K562 (cell line): ENCODE measurements around the gene MARCHF11. TPM values are rescaled to one million over a fixed set of nuclear protein-coding genes. Genes with fewer than 3 reads are reported as not detected.

ENCODE experiments used
- SMAD1 ChIP-seq: fragments of 150-350 bp; IDR thresholded peaks from 2 replicates; pipeline ENCODE4 v1.6.1; 2014; ENCODE audit warnings: low read length, low read depth; ENCODE audit not compliant: partially characterized antibody
- TCF3 ChIP-seq: sonication (generic); formaldehyde crosslinking; IDR thresholded peaks from 2 replicates; pipeline ENCODE4 v1.4.0; 2020; ENCODE audit warnings: mild to moderate bottlenecking, missing genetic modification reagents
- polyA plus RNA-seq, 8 experiments: library from polyadenylated mRNA; depleted of rRNA in 4 of 8; stranded (reverse) in 5 of 8; unstranded in 3 of 8; fragments of >200 nt; fragmentation: Nextera tagmentation in 2 of 8; fragmentation: Illumina TruSeq in 1 of 8; extraction: Ambion mirVana in 2 of 8; extraction: Trizol in 1 of 8; gene quantifications; 2 replicates each; pipeline versions ENCODE4 v1.2.1 to v1.2.3, GENCODE V29; 2011 to 2014; ENCODE audit warnings: inconsistent platforms in 1 of 8, missing spikeins in 1 of 8
- total RNA-seq, 7 experiments: library from RNA; depleted of rRNA in 6 of 7; stranded (reverse); fragments of >200 nt in 6 of 7; fragmentation: Illumina TruSeq in 2 of 7; extraction: Trizol in 2 of 7; gene quantifications; 2 replicates each; pipeline versions ENCODE4 v1.2.1 to v1.2.3, GENCODE V29; 2011 to 2021; ENCODE audit warnings: low replicate concordance in 1 of 7
- TF ChIP-seq, protein P1 (sequence below): fragments of 450-650 bp; IDR thresholded peaks from 2 replicates; pipeline ENCODE4 v1.6.1; 2016; ENCODE audit warnings: mild to moderate bottlenecking, moderate library complexity
- TF ChIP-seq, protein P2 (sequence below): sonication (generic); formaldehyde crosslinking; IDR thresholded peaks from 2 replicates; pipeline ENCODE4 v1.8.1; 2023; ENCODE audit warnings: missing genetic modification reagents, mild to moderate bottlenecking, borderline replicate concordance

The MARCHF11 gene
- total and polyA plus RNA-seq, 9 of the 15 experiments (the other 6 are each of a cell fraction or from before 2014, with no cell fraction given) = not detected

DNA sequence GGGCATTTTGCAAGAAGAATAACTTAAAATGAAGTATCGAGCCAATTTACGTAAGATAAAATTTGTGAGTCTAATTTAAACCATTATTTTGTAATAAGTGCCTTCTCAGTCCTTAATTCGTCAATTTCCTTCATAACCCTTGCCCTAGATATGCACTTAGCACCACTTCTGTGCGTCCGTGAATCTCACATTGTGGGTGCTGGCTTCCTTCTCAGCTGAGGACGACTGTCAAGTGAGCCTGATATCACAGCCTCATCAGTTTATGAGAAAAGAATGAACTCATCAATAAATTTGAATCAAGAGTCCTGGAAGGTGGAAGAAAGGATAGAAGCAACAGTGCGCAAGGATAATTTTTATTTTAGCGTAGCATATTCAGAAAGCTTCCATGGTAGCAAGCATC lies 64.5 kb downstream of the MARCHF11 start (continued):
- TF ChIP-seq, protein P1, sequence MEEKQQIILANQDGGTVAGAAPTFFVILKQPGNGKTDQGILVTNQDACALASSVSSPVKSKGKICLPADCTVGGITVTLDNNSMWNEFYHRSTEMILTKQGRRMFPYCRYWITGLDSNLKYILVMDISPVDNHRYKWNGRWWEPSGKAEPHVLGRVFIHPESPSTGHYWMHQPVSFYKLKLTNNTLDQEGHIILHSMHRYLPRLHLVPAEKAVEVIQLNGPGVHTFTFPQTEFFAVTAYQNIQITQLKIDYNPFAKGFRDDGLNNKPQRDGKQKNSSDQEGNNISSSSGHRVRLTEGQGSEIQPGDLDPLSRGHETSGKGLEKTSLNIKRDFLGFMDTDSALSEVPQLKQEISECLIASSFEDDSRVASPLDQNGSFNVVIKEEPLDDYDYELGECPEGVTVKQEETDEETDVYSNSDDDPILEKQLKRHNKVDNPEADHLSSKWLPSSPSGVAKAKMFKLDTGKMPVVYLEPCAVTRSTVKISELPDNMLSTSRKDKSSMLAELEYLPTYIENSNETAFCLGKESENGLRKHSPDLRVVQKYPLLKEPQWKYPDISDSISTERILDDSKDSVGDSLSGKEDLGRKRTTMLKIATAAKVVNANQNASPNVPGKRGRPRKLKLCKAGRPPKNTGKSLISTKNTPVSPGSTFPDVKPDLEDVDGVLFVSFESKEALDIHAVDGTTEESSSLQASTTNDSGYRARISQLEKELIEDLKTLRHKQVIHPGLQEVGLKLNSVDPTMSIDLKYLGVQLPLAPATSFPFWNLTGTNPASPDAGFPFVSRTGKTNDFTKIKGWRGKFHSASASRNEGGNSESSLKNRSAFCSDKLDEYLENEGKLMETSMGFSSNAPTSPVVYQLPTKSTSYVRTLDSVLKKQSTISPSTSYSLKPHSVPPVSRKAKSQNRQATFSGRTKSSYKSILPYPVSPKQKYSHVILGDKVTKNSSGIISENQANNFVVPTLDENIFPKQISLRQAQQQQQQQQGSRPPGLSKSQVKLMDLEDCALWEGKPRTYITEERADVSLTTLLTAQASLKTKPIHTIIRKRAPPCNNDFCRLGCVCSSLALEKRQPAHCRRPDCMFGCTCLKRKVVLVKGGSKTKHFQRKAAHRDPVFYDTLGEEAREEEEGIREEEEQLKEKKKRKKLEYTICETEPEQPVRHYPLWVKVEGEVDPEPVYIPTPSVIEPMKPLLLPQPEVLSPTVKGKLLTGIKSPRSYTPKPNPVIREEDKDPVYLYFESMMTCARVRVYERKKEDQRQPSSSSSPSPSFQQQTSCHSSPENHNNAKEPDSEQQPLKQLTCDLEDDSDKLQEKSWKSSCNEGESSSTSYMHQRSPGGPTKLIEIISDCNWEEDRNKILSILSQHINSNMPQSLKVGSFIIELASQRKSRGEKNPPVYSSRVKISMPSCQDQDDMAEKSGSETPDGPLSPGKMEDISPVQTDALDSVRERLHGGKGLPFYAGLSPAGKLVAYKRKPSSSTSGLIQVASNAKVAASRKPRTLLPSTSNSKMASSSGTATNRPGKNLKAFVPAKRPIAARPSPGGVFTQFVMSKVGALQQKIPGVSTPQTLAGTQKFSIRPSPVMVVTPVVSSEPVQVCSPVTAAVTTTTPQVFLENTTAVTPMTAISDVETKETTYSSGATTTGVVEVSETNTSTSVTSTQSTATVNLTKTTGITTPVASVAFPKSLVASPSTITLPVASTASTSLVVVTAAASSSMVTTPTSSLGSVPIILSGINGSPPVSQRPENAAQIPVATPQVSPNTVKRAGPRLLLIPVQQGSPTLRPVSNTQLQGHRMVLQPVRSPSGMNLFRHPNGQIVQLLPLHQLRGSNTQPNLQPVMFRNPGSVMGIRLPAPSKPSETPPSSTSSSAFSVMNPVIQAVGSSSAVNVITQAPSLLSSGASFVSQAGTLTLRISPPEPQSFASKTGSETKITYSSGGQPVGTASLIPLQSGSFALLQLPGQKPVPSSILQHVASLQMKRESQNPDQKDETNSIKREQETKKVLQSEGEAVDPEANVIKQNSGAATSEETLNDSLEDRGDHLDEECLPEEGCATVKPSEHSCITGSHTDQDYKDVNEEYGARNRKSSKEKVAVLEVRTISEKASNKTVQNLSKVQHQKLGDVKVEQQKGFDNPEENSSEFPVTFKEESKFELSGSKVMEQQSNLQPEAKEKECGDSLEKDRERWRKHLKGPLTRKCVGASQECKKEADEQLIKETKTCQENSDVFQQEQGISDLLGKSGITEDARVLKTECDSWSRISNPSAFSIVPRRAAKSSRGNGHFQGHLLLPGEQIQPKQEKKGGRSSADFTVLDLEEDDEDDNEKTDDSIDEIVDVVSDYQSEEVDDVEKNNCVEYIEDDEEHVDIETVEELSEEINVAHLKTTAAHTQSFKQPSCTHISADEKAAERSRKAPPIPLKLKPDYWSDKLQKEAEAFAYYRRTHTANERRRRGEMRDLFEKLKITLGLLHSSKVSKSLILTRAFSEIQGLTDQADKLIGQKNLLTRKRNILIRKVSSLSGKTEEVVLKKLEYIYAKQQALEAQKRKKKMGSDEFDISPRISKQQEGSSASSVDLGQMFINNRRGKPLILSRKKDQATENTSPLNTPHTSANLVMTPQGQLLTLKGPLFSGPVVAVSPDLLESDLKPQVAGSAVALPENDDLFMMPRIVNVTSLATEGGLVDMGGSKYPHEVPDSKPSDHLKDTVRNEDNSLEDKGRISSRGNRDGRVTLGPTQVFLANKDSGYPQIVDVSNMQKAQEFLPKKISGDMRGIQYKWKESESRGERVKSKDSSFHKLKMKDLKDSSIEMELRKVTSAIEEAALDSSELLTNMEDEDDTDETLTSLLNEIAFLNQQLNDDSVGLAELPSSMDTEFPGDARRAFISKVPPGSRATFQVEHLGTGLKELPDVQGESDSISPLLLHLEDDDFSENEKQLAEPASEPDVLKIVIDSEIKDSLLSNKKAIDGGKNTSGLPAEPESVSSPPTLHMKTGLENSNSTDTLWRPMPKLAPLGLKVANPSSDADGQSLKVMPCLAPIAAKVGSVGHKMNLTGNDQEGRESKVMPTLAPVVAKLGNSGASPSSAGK = no peak
- TF ChIP-seq TCF3 (no peak), SMAD1 (no peak)
- TF ChIP-seq, protein P2, sequence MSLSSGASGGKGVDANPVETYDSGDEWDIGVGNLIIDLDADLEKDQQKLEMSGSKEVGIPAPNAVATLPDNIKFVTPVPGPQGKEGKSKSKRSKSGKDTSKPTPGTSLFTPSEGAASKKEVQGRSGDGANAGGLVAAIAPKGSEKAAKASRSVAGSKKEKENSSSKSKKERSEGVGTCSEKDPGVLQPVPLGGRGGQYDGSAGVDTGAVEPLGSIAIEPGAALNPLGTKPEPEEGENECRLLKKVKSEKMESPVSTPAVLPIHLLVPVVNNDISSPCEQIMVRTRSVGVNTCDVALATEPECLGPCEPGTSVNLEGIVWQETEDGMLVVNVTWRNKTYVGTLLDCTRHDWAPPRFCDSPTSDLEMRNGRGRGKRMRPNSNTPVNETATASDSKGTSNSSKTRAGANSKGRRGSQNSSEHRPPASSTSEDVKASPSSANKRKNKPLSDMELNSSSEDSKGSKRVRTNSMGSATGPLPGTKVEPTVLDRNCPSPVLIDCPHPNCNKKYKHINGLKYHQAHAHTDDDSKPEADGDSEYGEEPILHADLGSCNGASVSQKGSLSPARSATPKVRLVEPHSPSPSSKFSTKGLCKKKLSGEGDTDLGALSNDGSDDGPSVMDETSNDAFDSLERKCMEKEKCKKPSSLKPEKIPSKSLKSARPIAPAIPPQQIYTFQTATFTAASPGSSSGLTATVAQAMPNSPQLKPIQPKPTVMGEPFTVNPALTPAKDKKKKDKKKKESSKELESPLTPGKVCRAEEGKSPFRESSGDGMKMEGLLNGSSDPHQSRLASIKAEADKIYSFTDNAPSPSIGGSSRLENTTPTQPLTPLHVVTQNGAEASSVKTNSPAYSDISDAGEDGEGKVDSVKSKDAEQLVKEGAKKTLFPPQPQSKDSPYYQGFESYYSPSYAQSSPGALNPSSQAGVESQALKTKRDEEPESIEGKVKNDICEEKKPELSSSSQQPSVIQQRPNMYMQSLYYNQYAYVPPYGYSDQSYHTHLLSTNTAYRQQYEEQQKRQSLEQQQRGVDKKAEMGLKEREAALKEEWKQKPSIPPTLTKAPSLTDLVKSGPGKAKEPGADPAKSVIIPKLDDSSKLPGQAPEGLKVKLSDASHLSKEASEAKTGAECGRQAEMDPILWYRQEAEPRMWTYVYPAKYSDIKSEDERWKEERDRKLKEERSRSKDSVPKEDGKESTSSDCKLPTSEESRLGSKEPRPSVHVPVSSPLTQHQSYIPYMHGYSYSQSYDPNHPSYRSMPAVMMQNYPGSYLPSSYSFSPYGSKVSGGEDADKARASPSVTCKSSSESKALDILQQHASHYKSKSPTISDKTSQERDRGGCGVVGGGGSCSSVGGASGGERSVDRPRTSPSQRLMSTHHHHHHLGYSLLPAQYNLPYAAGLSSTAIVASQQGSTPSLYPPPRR (CRISPR knock-in tag) = no peak
- TF ChIP-seq, all 486 proteins: peak for 0
